ENCODE results near the gene OGFR. TPM values are rescaled to one million over a fixed set of nuclear protein-coding genes. Genes with fewer than 3 reads are reported as not detected.
A peak's percentile ranks its signal among the peaks of the same experiment; 100 is the strongest.

OGFR gene
- total RNA-seq, 3 donors from 2014 or later: 39.3 to 63.1 (median 48.5) TPM

DNA sequence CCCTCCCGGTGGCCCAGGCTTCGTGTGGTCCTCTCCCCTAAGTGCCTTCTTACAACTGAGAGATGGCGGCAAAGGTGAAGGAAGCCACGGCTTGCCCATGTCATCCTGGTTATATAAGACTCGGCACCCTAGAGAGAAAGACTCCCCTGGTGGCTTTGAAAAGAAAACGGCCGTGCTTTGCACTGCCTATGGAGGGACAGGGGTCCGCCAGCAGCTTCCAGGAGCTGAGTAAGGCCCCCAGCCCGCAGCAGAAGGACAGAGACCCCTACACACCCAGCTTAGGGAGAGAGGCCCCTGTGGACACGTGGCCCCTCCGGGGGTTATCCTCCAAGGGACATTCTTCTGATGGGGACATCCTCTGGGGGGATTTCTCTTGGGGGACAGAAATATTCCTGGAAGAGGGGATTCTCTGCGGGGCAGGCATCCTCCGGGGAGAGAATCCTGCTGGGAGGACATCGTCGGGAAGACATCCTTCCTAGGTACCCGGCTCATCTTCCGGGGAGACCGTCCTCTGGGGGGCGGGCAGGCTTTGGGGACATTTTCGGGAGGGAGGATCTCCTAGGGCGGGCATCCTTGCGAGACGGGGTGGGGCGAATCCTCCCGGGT is 511 bp upstream of the OGFR start:
- Histone ChIP-seq H3K4me1 (ENCODE audit: low read depth) (peaks cover 25% of the 10 kb centered on the region), H3K9me3 (no peaks in the 10 kb centered on the region), H3K4me3 (no peak overlapping the region), H3K36me3 (ENCODE audit: low read depth) (peaks cover 5% of the 10 kb centered on the region)
- TF ChIP-seq, protein P1, sequence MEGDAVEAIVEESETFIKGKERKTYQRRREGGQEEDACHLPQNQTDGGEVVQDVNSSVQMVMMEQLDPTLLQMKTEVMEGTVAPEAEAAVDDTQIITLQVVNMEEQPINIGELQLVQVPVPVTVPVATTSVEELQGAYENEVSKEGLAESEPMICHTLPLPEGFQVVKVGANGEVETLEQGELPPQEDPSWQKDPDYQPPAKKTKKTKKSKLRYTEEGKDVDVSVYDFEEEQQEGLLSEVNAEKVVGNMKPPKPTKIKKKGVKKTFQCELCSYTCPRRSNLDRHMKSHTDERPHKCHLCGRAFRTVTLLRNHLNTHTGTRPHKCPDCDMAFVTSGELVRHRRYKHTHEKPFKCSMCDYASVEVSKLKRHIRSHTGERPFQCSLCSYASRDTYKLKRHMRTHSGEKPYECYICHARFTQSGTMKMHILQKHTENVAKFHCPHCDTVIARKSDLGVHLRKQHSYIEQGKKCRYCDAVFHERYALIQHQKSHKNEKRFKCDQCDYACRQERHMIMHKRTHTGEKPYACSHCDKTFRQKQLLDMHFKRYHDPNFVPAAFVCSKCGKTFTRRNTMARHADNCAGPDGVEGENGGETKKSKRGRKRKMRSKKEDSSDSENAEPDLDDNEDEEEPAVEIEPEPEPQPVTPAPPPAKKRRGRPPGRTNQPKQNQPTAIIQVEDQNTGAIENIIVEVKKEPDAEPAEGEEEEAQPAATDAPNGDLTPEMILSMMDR (IDR thresholded peaks at IDR 0.05): no peak
- ATAC-seq (no peak), DNase-seq (no peak)
- intact Hi-C loops (cut with DNase I, micrococcal nuclease): no loop called here

DNA sequence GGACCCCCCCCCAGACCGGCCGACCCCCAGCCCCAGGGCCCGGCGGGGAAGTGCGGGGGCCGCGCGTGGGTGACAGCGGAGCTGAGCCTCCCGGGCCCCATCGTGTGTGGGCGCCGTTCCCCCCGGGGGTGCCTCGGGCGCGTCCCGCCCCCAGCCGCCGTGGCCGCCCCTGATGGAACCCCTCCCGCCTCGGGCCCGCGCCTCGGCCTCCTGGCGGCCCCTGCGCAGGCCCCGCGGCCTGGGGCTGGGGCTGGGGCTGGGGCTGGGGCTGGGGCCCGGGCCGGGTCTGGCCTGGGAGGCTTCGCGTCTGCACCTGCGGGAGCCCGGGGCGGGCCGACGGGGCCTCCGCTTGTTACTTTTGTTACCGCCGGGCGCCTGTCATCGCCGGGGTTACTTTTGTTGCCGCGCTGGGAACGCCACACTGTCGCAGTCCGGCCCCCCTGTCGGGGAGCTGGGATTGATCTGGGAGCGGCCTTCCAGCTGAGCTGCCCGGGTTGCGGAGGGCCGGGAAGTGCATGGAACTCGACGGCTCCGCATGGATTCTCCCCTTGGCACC is 598 bp downstream of the OGFR start:
- DNase-seq (peak in 1 of 3 donors; percentile 36), ATAC-seq (peak; percentile 53)
- Histone ChIP-seq H3K4me3 (peak overlapping the region; percentile 99), H3K4me1 (ENCODE audit: low read depth) (peaks cover 25% of the 10 kb centered on the region), H3K36me3 (ENCODE audit: low read depth) (no peaks in the 10 kb centered on the region), H3K9me3 (no peaks in the 10 kb centered on the region)
- TF ChIP-seq, protein P1 (IDR thresholded peaks at IDR 0.05): no peak
- intact Hi-C loops (cut with DNase I, micrococcal nuclease): no loop called here

DNA sequence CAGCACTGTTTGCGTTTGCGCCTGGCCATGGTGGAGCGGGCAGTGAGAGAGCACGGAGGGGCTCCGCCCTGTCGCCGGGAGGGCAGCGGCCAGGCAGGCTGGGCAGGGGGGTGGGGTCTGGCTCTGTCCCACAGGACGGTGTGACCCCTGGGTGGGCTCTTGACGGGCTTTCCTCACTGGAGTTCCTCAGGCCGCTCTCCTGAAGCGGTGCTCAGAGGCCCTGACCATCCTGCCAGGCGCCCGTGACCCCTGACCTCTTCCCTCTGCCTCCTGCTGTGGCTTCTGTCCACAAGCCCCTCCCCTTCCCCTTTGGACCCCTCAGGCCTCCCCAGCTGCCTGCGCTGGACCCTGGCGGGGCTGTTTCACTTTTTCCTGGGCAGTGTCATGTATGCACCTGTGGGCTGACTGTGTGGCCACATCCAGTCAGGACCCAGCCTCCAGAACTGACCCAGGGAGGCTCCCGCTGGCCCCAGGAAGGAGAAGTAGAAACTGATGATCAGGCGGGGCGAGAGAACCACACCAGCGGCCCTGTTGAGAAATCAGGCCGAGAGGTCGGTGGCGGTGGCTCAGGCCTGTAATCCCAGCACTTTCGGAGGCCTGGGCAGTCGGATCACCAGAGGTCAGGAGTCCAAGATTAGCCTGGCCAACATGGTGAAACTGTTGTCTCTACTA is 1.2 kb downstream of the OGFR start:
- DNase-seq (peak; percentile 39 to 76 (median 64)), ATAC-seq (peak; percentile 10)
- intact Hi-C loops (cut with DNase I, micrococcal nuclease): no loop called here
- Histone ChIP-seq H3K4me1 (ENCODE audit: low read depth) (peaks cover 25% of the 10 kb centered on the region), H3K36me3 (ENCODE audit: low read depth) (no peaks in the 10 kb centered on the region), H3K4me3 (peak overlapping the region; percentile 99), H3K9me3 (no peaks in the 10 kb centered on the region)
- TF ChIP-seq, protein P1 (IDR thresholded peaks at IDR 0.05): no peak

DNA sequence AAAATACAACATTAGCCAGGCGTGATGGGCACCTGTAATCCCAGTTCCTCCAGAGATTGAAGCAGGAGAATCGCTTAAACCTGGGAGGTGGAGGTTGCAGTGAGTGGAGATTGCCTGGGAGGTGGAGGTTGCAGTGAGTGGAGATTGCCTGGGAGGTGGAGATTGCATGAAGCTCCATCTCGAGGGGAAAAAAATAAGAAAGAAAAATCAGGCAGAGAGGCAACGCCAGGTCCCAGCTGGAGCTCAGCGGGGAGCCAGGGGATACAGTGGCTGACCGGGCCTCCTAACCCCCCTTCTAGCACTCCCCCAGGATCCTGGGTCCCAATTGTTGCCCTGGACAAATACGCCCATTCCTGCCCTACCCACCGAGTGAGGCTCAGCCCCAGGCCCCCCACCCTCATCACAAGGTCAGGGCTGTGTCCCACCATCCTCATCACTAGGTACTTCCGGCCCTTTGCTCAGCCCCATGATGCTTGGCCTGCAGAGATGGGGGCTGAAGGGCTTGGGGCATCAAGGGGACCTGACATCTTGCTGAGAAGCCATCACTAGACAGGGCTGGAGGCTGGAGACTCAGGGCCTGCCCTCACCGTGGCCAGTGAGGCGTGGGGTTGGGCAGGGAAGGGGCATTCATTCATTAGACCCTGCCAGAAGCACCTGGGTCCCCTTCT is 1.9 kb downstream of the OGFR start:
- intact Hi-C loops (cut with DNase I, micrococcal nuclease): no loop called here
- Histone ChIP-seq H3K4me3 (no peak overlapping the region), H3K9me3 (no peaks in the 10 kb centered on the region), H3K4me1 (ENCODE audit: low read depth) (peaks cover 25% of the 10 kb centered on the region), H3K36me3 (ENCODE audit: low read depth) (no peaks in the 10 kb centered on the region)
- no peak for ATAC-seq
- TF ChIP-seq, protein P1 (IDR thresholded peaks at IDR 0.05): no peak
- DNase-seq: no peak

DNA sequence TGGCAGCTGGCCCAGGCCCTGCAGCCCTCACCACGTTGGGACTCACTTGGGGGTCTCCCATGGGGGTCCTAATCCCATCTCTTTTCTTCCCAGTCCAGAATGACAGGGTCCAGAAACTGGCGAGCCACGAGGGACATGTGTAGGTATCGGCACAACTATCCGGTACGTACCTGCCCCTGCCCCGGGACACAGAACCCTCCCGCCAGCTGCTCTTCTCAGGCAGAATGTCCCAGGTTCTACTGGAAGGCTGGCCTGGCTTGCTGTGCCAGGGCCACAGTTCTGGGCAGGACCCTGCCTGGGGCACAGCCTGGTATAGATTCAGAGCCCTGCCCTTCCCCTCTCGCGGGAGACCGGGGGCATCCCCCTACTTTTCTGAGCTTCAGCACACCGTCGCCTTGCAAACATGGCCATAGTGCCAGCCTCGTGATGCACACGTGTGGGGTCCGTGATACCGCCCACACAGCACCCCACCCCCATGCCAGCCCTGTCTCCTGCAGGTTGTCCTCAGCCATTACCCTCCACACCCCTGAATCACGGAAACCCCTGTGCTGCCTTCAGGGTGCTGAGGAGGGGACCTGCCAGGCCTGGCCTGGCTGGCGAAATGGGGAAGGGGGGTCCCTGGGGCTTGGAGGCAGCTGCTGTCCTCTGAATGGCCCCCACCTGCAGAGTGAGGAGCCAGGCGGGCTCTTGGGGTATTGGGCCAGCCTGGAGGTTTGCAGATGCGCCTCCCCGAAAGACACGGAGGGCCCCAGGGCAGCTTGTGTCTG is 3.0 kb downstream of the OGFR start:
- Histone ChIP-seq H3K9me3 (no peaks in the 10 kb centered on the region), H3K36me3 (ENCODE audit: low read depth) (peaks cover 4% of the 10 kb centered on the region), H3K4me3 (no peak overlapping the region), H3K4me1 (ENCODE audit: low read depth) (peaks cover 25% of the 10 kb centered on the region)
- ATAC-seq (no peak), DNase-seq (no peak)
- intact Hi-C loops (cut with DNase I, micrococcal nuclease): no loop called here
- TF ChIP-seq, protein P1 (IDR thresholded peaks at IDR 0.05): no peak
